HepG2 (cell line): ENCODE results near the gene TSPAN11. TPM values are rescaled to one million over a fixed set of nuclear protein-coding genes. Genes with fewer than 3 reads are reported as not detected.

Experiments
- ATAC-seq: fragments of 200-7000 bp; cut with Tn5 transposase; 3 replicates; pipeline ENCODE4 v1.9.1; 2020; ENCODE audit warnings: mild to moderate bottlenecking, moderate library complexity
- BruUV-seq: library from RNA; stranded (reverse); fragments of 400-500 nt; replicated peaks from 2 replicates; lab custom pipeline; 2021; lab: Mats Ljungman, UMichigan
- CTCF ChIA-PET: fragments of 300-600 bp; formaldehyde crosslinking; extraction: SDS; loops from one replicate; lab custom pipeline; 2021; ENCODE audit warnings: low total read pairs, inconsistent platforms, low intra/inter-chr PET ratio; lab: Yijun Ruan, JAX
- POLR2A ChIA-PET: fragments of 350-600 bp; sonication (Branson Sonifier 250); formaldehyde crosslinking; loops from one replicate; lab custom pipeline; 2020; ENCODE audit warnings: antibody characterized with exemption, inconsistent platforms; lab: Yijun Ruan, JAX
- DNase-seq: peaks from one replicate; pipeline ENCODE4 v3.0.0-alpha.2; 2015; ENCODE audit warnings: low spot score
- FAIRE-seq: peaks from 3 replicates; lab custom pipeline; 2011; peaks lifted over from hg19 to GRCh38; lab: Jason Lieb, UNC
- H2AFZ ChIP-seq: one replicate; pipeline ENCODE4 v1.6.1; 2011; ENCODE audit warnings: low read length, inconsistent platforms
- H3K27ac ChIP-seq: fragments of 300-600 bp; 3 replicates; pipeline ENCODE4 v1.8.0; 2011; ENCODE audit warnings: mixed run types, mild to moderate bottlenecking, mixed read lengths, low read length, inconsistent platforms; ENCODE audit not compliant: insufficient read depth; ENCODE audit errors: extremely low read length
- H3K27me3 ChIP-seq, 2 experiments: fragments of 200-600 bp in 1 of 2; 2 replicates in 1 of 2; 3 replicates in 1 of 2; pipeline versions ENCODE4 v1.6.0 to v1.8.0; 2011; ENCODE audit warnings: low read length in 2 of 2, mild to moderate bottlenecking in 2 of 2, moderate library complexity in 2 of 2, inconsistent platforms in 1 of 2; ENCODE audit not compliant: insufficient read depth in 2 of 2, control insufficient read depth in 1 of 2
- H3K36me3 ChIP-seq, 2 experiments: fragments of 200-600 bp in 1 of 2; replicated peaks in 1 of 2; 2 replicates in 1 of 2; 3 replicates in 1 of 2; pipeline versions ENCODE4 v1.5.1 to v1.8.0; 2011; ENCODE audit warnings: low read length in 2 of 2, inconsistent platforms in 1 of 2; ENCODE audit not compliant: insufficient read depth in 2 of 2, control insufficient read depth in 1 of 2
- H3K4me1 ChIP-seq: 2 replicates; pipeline ENCODE4 v1.5.1; 2012; ENCODE audit warnings: low read length, inconsistent platforms; ENCODE audit not compliant: insufficient read depth
- H3K4me2 ChIP-seq: 2 replicates; pipeline ENCODE4 v1.6.0; 2011; ENCODE audit warnings: low read depth, low read length, inconsistent platforms
- H3K4me3 ChIP-seq, 3 experiments: fragments of 200-600 bp in 1 of 3; sonication (generic), shearing (Covaris generic) in 1 of 3; replicated peaks in 1 of 3; 2 replicates each; pipeline ENCODE4 v1.5.1; 2011 to 2016; ENCODE audit warnings: low read length in 3 of 3, inconsistent platforms in 2 of 3, low read depth in 2 of 3, mild to moderate bottlenecking in 2 of 3, control low read depth in 1 of 3, mixed read lengths in 1 of 3; ENCODE audit not compliant: insufficient read depth in 1 of 3
- H3K79me2 ChIP-seq: one replicate; pipeline ENCODE4 v1.6.1; 2011; ENCODE audit warnings: low read length, inconsistent platforms; ENCODE audit not compliant: insufficient read depth
- H3K9ac ChIP-seq: 2 replicates; pipeline ENCODE4 v1.6.0; 2011; ENCODE audit warnings: mild to moderate bottlenecking, low read depth, low read length, inconsistent platforms; ENCODE audit not compliant: insufficient read depth
- H3K9me3 ChIP-seq: 2 replicates; pipeline ENCODE4 v1.5.1; 2012; ENCODE audit warnings: mild to moderate bottlenecking, low read length
- H4K20me1 ChIP-seq: 2 replicates; pipeline ENCODE4 v1.6.0; 2011; ENCODE audit warnings: inconsistent platforms, mild to moderate bottlenecking, low read length, moderate library complexity; ENCODE audit not compliant: insufficient read depth
- SP2 ChIP-seq: sonication (generic); formaldehyde crosslinking; IDR thresholded peaks from 2 replicates; pipeline ENCODE4 v1.5.1; 2020; ENCODE audit warnings: mild to moderate bottlenecking, missing genetic modification reagents
- WGBS: methylation state at CpG from one replicate; pipeline ENCODE4 v1.1.6; 2017; ENCODE audit warnings: low lambda C conversion rate; 5-methylcytosine and 5-hydroxymethylcytosine counted together
- in situ Hi-C: cut with HindIII; loops from 2 replicates; pipeline ENCODE4 v1.10.0; 2017; ENCODE audit warnings: low pct_unique_long_range_greater_than_20kb; ENCODE audit not compliant: extremely low pct_ligation_motif_present
- intact Hi-C: fragments of 100-400 bp; cut with micrococcal nuclease; formaldehyde crosslinking; loops from one replicate; pipeline ENCODE4 v1.10.0; 2022; ENCODE audit not compliant: unreplicated experiment
- polyA plus RNA-seq, 8 experiments: library from polyadenylated mRNA; depleted of rRNA in 3 of 8; stranded (reverse) in 7 of 8; unstranded in 1 of 8; fragments of >200 nt; fragmentation: Illumina TruSeq in 4 of 8; extraction: Trizol in 4 of 8; gene quantifications; 2 replicates each; pipeline versions ENCODE4 v1.2.1 to v1.2.3, GENCODE V29; 2011 to 2016; ENCODE audit warnings: low read depth in 4 of 8, missing spikeins in 1 of 8, mixed read lengths in 1 of 8; ENCODE audit not compliant: insufficient read depth in 1 of 8
- total RNA-seq, 5 experiments: library from RNA; depleted of rRNA; stranded (reverse); fragments of >200 nt; fragmentation: Illumina TruSeq; extraction: Trizol; gene quantifications; 2 replicates each; pipeline ENCODE4 v1.2.3, GENCODE V29; 2016; ENCODE audit warnings: low read depth in 1 of 5
- TF ChIP-seq, protein P1 (sequence below): sonication (generic); formaldehyde crosslinking; conservative IDR thresholded peaks from 2 replicates; pipeline ENCODE4 v1.4.0; 2020; ENCODE audit warnings: missing genetic modification reagents
- TF ChIP-seq, protein P2 (sequence below), 2 experiments: sonication (generic) in 1 of 2; formaldehyde crosslinking in 1 of 2; IDR thresholded peaks; 2 replicates each; pipeline versions ENCODE4 v1.6.1 to v1.9.0; 2014 to 2022; ENCODE audit warnings: antibody characterized with exemption in 1 of 2, borderline replicate concordance in 1 of 2, inconsistent platforms in 1 of 2, low read depth in 1 of 2, missing genetic modification reagents in 1 of 2

Gene TSPAN11
- total and polyA plus RNA-seq, 2 of the 13 experiments (the other 11 are each of a cell fraction or from before 2014, with no cell fraction given), result 0.01 to 0.07 TPM

DNA sequence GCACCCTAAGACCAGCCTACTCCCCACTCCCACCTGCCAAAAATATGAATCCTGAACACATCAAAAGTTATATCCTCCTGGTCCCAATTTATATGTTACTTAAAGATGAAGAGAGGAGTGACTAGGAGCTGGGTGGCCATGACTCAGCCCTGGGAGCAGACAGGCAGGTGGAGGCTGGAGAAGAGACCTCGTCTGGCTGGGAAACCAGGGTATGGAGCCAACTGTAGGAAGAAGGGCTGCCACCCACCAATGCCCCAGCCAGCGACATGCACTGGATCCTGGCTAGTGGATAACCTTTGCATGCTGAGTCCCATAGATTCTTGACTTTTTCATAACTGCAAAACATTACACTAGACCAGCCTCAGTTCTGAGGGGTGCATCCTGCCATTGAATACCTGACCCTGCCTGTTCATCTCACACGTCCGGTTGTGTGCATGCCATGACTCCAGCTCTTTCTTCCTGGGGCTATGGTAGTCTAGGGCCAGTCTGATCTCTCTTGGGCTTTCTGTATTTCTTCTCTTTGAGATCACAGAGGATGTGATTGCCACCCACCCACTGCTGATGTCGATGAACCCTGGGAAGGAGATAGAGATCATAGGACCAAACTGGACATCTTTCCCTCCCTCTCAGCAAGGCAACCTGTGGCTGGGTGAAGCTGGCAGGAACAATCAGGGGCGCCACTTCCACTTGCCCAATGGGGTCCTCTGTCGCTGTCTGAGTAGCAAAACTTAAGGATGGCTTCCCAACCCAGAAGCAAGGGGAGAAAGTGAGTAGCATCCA lies 77.5 kb downstream of the TSPAN11 start (continued):
- TF ChIP-seq, protein P1, sequence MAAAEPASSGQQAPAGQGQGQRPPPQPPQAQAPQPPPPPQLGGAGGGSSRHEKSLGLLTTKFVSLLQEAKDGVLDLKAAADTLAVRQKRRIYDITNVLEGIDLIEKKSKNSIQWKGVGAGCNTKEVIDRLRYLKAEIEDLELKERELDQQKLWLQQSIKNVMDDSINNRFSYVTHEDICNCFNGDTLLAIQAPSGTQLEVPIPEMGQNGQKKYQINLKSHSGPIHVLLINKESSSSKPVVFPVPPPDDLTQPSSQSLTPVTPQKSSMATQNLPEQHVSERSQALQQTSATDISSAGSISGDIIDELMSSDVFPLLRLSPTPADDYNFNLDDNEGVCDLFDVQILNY, result no peak

DNA sequence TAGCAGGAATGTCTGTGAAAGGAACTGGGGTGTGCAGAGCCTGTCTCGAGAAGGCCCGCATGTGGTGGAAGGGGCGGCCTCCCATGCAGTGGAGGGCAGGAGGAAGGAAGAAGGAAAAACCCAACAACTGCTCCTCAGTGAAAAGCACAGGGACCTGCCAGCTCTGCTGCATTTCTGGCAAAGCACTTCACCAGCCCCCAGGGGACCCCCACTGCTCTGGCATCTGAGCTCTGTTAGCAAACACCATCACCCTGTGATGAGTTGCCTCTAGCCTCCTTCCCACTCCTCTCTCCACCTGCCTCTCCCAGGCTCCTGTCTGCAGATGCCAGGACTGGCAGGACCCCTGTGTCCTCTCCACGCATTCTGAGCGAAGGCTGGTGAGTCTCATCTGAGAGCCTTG lies 78.1 kb downstream of the TSPAN11 start:
- intact Hi-C loops, result no loop called here
- Histone ChIP-seq H4K20me1 (no peaks in the 10 kb centered on the region), H3K4me3 (no peak overlapping the region), H3K27ac (no peak overlapping the region), H3K9me3 (no peaks in the 10 kb centered on the region), H3K4me1 (no peaks in the 10 kb centered on the region), H3K9ac (no peak overlapping the region), H2AFZ (no peak overlapping the region), H3K4me2 (no peak overlapping the region), H3K27me3 (peaks cover 0 to 3% of the 10 kb centered on the region in 2 experiments; a peak in 3 of 5 replicates), H3K79me2 (no peaks in the 10 kb centered on the region), H3K36me3 (no peaks in the 10 kb centered on the region)
- DNase-seq (no peak), FAIRE-seq (no peak), ATAC-seq (no peak)
- TF ChIP-seq, protein P2, sequence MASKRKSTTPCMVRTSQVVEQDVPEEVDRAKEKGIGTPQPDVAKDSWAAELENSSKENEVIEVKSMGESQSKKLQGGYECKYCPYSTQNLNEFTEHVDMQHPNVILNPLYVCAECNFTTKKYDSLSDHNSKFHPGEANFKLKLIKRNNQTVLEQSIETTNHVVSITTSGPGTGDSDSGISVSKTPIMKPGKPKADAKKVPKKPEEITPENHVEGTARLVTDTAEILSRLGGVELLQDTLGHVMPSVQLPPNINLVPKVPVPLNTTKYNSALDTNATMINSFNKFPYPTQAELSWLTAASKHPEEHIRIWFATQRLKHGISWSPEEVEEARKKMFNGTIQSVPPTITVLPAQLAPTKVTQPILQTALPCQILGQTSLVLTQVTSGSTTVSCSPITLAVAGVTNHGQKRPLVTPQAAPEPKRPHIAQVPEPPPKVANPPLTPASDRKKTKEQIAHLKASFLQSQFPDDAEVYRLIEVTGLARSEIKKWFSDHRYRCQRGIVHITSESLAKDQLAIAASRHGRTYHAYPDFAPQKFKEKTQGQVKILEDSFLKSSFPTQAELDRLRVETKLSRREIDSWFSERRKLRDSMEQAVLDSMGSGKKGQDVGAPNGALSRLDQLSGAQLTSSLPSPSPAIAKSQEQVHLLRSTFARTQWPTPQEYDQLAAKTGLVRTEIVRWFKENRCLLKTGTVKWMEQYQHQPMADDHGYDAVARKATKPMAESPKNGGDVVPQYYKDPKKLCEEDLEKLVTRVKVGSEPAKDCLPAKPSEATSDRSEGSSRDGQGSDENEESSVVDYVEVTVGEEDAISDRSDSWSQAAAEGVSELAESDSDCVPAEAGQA (IDR thresholded peaks at IDR 0.05; ENCODE audit: low read depth), result no peak
- TF ChIP-seq, protein P2 (CRISPR knock-in tag; IDR thresholded peaks at IDR 0.05; ENCODE audit: borderline replicate concordance), result no peak
- no peak for TF ChIP-seq SP2 (CRISPR knock-in tag)
- BruUV-seq, result no TSS peak
- in situ Hi-C loops, result no loop called here
- ChIA-PET POLR2A (no interaction called here), CTCF (no interaction called here)
- WGBS, result 53% methylated on average over 5 of the region's 5 CpGs
